Brain microvascular endothelial cell (primary cell): ENCODE data around the gene U2AF1L4.

Experiments used
- DNase-seq: peaks from one replicate; pipeline ENCODE4 v3.0.0-alpha.2; 2020
- H3K27ac ChIP-seq: fragments of 250-450 bp; sonication (Bioruptor Pico); 2 replicates; pipeline ENCODE4 v1.5.1; 2020; ENCODE audit warnings: mild to moderate bottlenecking, moderate library complexity
- H3K27me3 ChIP-seq: fragments of 250-450 bp; sonication (Bioruptor Pico); replicated peaks from 2 replicates; pipeline ENCODE4 v1.5.1; 2020; ENCODE audit warnings: mild to moderate bottlenecking
- H3K36me3 ChIP-seq: fragments of 250-450 bp; sonication (Bioruptor Pico); replicated peaks from 2 replicates; pipeline ENCODE4 v1.5.1; 2020; ENCODE audit warnings: mild to moderate bottlenecking
- H3K4me3 ChIP-seq: 2 replicates; pipeline ENCODE4 v1.5.1; 2011; ENCODE audit warnings: low read depth, mild to moderate bottlenecking, control low read depth, low read length, moderate library complexity
- CTCF ChIP-seq: IDR thresholded peaks from 2 replicates; pipeline ENCODE4 v1.5.1; 2011; ENCODE audit warnings: low read depth, mild to moderate bottlenecking, moderate library complexity, low read length, control low read depth, inconsistent platforms; ENCODE audit errors: missing control alignments
- in situ Hi-C: cut with HindIII; loops from 2 replicates; pipeline ENCODE4 v1.10.0; 2017; ENCODE audit warnings: low sequenced_read_pairs, low pct_ligation_motif_present

U2AF1L4 gene, protein sequence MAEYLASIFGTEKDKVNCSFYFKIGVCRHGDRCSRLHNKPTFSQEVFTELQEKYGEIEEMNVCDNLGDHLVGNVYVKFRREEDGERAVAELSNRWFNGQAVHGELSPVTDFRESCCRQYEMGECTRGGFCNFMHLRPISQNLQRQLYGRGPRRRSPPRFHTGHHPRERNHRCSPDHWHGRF

DNA sequence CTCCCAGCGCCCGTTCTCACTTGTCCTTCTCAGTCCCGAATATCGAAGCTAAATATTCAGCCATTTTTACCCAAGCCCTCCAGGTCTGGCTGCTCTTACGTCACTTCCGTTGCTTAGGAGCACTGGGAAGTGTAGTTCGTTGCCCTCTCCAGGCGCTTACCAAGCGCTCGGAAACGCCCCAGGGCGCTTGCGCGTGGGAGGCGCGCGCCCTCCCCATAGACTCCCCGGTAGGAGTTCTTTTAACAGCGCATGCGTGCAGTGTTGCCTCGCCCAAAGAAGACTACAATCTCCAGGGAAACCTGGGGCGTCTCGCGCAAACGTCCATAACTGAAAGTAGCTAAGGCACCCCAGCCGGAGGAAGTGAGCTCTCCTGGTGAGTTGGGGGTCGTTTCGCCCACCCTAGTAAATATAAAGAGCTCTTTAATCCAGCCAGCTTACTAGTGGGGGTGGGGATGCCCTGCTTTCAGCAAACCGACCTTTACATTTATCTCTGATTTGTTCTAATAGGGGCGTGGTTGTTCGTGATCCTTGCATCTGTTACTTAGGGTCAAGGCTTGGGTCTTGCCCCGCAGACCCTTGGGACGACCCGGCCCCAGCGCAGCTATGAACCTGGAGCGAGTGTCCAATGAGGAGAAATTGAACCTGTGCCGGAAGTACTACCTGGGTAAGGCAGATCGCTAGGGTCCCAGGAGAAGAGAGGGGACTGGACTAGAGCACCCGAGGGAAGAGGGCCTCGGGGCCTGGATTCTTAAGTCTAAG, at the start of gene U2AF1L4, which contains the start of gene PSENEN:
TSS of gene U2AF1L4 (minus strand) at position 91 of the 759 bp plus-strand sequence. CDS start at position 64, 27 bp downstream.
TSS of gene PSENEN (plus strand) at position 324 of the 759 bp plus-strand sequence. CDS start at position 604, 280 bp downstream.
- in situ Hi-C loops = no loop called here
- no peak for TF ChIP-seq CTCF
- H3K27ac ChIP-seq = peak within 1 kb of the TSS; percentile 96
- H3K4me3 ChIP-seq = peak within 1 kb of the TSS; percentile 84
- H3K27me3 ChIP-seq = no peaks in the 10 kb centered on the region
- peak; percentile 97 for DNase-seq
- H3K36me3 ChIP-seq = no peaks in the 10 kb centered on the region

GRCh38 chr19:35793381-35794165, 48.4 kb upstream of the U2AF1L4 start:
- TF ChIP-seq CTCF = no peak
- no peaks in the 10 kb centered on the region for H3K36me3 ChIP-seq
- H3K27me3 ChIP-seq = peaks cover 14% of the 10 kb centered on the region
- H3K27ac ChIP-seq = no peak overlapping the region
- in situ Hi-C loops = no loop called here
- no peak overlapping the region for H3K4me3 ChIP-seq
- peak; percentile 32 for DNase-seq

- Histone ChIP-seq H3K36me3 (no peaks in the 10 kb centered on the region), H3K27me3 (peaks cover 12% of the 10 kb centered on the region), H3K27ac (no peak overlapping the region), H3K4me3 (no peak overlapping the region)
- TF ChIP-seq CTCF = no peak
- in situ Hi-C loops = no loop called here
- no peak for DNase-seq
These were observed 47.7 kb upstream of the U2AF1L4 start for GRCh38 chr19:35792888-35793287.

- in situ Hi-C loops = no loop called here
These were observed 47.1 kb upstream of the U2AF1L4 start for GRCh38 chr19:35792312-35792711.

GRCh38 chr19:35791814-35792279, 46.6 kb upstream of the U2AF1L4 start:
- no peak for DNase-seq
- no peak overlapping the region for H3K27ac ChIP-seq
- peaks cover 4% of the 10 kb centered on the region for H3K27me3 ChIP-seq
- TF ChIP-seq CTCF = no peak
- in situ Hi-C loops = no loop called here
- no peaks in the 10 kb centered on the region for H3K36me3 ChIP-seq
- H3K4me3 ChIP-seq = no peak overlapping the region

More at GRCh38 chr19:35792312-35792711, 47.1 kb upstream of the U2AF1L4 start:
- Histone ChIP-seq H3K36me3 (no peaks in the 10 kb centered on the region), H3K4me3 (no peak overlapping the region), H3K27me3 (peaks cover 8% of the 10 kb centered on the region), H3K27ac (no peak overlapping the region)
- DNase-seq = no peak
- TF ChIP-seq CTCF = no peak
